ENCODE data around the gene NPHP3.
"Not testable (repeated sequence)": the region's sequence is repeated elsewhere in the genome, so short reads cannot be mapped to it uniquely, and the experiment has no call there.

Gene NPHP3, protein sequence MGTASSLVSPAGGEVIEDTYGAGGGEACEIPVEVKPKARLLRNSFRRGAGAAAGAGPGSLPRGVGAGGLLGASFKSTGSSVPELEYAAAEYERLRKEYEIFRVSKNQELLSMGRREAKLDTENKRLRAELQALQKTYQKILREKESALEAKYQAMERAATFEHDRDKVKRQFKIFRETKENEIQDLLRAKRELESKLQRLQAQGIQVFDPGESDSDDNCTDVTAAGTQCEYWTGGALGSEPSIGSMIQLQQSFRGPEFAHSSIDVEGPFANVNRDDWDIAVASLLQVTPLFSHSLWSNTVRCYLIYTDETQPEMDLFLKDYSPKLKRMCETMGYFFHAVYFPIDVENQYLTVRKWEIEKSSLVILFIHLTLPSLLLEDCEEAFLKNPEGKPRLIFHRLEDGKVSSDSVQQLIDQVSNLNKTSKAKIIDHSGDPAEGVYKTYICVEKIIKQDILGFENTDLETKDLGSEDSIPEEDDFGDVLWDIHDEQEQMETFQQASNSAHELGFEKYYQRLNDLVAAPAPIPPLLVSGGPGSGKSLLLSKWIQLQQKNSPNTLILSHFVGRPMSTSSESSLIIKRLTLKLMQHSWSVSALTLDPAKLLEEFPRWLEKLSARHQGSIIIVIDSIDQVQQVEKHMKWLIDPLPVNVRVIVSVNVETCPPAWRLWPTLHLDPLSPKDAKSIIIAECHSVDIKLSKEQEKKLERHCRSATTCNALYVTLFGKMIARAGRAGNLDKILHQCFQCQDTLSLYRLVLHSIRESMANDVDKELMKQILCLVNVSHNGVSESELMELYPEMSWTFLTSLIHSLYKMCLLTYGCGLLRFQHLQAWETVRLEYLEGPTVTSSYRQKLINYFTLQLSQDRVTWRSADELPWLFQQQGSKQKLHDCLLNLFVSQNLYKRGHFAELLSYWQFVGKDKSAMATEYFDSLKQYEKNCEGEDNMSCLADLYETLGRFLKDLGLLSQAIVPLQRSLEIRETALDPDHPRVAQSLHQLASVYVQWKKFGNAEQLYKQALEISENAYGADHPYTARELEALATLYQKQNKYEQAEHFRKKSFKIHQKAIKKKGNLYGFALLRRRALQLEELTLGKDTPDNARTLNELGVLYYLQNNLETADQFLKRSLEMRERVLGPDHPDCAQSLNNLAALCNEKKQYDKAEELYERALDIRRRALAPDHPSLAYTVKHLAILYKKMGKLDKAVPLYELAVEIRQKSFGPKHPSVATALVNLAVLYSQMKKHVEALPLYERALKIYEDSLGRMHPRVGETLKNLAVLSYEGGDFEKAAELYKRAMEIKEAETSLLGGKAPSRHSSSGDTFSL (N-terminal part only)

DNA sequence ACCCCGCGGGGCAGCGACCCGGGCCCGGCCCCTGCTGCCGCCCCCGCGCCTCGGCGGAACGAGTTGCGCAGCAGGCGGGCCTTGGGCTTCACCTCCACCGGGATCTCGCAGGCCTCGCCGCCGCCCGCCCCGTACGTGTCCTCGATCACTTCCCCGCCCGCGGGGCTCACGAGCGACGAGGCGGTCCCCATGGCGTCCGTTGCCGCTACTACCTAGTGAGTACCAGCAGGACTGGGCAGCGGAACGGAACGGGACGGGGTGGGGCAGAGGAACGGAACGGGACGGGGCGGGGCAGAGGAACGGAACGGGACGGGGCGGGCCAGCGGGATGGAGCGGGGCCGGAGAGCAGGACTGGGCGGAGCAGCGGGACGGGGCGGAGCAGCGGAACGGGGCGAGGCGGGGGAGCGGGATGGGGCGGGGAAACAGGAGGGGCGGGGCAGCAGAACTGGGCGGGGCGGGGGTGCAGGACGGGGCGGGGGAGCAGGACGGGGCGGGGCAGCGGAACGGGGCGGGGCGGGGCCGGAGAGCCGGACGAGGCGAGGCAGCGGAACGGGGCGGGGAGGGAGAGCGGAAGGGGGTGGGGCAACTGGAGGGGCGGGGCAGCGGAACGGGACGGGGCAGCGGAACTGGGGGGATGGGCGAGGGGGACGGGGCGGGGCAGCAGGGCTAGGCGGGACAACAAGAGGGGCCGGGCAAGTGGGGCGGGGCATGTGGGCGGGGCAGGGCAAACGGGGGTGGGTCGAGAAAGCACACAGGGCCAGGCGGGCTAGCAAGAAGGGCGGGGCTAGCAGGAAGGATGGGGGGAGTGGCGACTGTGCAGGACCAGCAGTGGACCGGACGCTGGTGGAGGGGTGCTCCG lies at the start of gene NPHP3:
TSS of gene NPHP3 (minus strand) at position 245 of the 859 bp plus-strand sequence. CDS start at position 191, 54 bp downstream.
- DNase-seq, result peak; percentile 97

DNA sequence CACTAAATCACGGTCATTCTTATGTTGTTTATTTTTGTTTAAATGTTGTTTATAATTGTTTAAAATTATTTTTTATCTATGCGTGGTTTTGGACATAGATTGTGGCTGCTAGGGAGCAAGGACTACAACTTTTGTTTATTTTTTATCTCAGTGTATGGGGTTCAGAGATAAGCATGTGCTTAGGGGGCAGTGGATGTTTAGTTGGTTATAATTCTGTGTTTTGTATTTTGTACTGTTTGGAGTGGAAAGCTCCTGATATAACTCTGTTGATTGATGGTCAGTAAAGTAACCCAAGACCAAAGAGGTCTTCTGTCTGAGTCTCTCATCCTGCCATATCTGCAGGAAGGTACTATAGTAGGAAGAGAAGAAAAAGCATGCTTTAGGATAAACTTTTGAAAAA lies 36.5 kb upstream of the NPHP3 start:
- no peak for DNase-seq

DNA sequence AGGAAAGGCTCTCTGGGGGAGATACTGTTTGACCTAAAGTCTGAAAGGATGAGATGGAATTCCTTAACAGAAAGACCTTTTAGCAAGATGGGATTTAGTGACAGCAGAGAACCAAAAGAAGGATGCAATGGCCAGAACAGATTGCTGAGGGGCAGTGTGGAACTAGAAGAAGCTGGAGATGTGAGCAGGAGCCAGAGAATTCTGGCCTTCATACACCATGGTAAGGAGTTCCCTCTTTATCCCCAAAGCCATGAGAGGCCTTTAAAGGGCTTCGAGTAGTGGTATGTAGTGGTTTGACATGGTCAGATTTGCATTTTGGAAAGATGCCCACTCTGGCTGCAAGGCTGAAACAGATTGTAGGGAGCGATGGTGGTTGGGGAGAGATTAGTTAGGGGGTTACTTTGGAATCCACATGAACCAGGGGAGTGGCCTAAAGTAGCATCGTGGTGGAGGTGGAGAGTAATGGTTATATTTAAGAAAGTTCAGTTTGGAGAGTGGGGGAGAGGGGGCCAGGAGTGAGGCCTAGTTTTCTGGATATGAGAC lies 34.0 kb upstream of the NPHP3 start:
- no peak for DNase-seq

DNA sequence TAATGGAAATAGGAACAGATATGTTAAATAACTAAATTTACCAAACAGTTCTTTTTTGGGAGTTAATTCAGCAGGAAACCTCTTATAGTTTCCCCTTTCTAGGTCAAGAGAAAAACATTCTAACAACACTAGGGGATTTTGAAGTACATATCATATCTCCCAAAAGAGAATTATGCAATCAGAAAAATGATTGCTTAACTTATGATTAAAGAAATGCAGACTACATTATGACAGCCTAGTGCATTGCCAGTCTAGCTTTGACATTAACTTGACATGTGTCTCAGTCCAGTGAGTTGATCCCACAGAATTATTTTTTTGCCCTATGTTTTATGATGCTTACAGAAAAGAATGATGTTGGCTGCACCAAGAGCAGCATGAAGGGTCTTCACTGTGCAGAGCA lies 31.7 kb upstream of the NPHP3 start:
- DNase-seq, result no peak

DNA sequence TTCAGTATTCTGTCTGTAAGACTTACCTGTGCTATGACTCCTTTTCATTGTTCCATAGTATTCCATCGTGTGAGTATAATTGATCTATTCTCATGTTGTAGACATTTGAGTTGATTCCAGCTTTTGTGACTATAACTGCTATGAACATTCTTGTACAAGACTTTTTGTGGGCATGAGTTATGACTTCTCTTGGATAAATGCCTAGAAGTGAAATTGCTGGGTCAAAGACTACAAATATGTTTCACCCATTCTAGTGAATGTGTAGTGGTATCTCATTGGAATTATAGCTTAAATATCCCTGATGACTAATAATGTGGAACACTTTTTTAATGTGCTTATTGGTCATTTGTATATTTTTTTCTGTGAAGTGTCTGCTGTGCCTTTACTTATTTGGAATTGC lies 27.6 kb upstream of the NPHP3 start:
- DNase-seq, result no peak

DNA sequence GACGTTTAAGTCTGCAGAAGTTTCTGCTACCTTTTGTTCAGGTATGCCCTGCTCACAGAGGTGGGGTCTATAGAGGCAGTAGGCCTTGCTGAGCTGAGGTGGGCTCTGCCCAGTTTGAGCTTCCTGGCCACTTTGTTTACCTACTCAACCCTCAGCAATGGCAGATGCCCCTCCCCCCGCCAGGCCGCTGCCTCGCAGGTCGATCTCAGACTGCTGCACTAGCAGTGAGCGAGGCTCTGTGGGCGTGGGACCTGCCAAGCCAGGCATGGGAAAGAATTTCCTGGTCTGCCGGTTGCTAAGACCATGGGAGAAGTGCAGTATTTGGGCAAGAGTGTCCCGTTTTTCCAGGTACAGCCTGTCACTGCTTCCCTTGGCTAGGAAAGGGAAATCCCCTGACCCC lies 24.5 kb upstream of the NPHP3 start:
- not testable (repeated sequence) for DNase-seq

DNA sequence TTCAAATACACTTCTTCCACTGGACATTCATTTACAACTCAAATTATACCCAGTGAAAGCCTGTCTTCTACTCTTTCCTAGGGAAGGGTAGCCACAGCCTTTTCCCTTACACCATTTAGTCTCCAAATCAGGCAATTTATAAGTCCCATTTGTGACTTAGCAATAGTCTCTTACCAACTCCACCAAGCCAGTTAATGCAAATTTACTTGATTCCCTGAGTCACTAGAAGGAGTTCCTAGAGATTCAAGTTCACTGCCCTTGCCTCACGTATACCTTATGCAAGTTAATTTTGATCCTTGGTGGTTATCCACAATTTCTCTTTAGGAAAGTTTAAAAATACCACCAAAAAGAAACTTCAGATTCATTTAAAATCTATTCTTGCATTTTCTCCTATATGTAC lies 16.1 kb upstream of the NPHP3 start:
- no peak for DNase-seq

DNA sequence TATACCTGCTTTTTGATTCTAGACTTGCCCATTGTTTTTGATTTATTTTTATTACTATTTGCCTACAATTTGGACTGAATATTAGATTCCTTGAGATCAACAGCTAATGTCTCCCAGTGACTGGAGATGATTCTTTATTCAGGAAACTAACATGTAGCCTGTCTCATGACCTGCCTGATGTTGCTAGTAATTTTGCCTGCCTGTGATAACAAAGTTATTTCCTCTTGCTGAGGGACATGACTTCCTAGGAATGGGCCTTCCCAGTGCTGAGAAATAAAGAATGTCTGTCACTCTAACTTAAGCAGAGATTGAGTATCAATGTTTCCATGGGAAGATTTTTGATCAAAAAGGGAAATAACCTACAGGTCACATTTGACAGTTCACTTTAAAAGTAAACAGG lies 13.4 kb upstream of the NPHP3 start:
- no peak for DNase-seq

DNA sequence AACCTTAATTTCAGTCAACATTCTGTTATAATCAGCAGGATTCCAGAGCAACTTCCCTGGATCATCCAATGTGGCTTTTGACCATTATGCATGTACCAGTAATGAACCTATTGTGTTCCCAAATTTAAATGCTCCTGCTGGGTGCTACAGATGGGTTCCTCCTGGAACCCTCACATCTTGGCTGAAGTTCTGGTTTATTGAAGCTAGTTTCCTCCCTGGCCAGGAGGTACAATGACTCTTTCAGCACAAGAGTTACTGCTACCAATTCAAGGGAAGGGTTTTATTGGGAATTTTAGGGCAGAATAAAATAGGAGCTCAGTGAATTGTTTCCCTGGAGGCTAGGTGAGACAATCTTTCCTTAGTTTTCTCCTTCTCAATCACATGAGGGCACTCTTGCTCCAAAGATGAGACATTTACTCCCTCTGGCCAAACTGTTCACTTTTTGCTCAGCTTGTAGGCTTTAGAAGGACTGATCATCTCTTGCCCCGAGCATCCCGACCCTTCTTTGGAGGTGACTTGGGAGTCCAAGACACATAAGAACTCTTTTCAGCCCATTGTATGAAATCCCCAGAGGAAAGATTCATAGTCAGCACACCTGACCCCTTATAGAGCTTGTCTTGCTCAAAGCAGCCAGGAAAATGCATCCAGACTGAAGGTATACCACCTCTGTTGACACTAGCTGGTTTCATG lies 8.8 kb upstream of the NPHP3 start:
- peak; percentile 24 for DNase-seq

DNA sequence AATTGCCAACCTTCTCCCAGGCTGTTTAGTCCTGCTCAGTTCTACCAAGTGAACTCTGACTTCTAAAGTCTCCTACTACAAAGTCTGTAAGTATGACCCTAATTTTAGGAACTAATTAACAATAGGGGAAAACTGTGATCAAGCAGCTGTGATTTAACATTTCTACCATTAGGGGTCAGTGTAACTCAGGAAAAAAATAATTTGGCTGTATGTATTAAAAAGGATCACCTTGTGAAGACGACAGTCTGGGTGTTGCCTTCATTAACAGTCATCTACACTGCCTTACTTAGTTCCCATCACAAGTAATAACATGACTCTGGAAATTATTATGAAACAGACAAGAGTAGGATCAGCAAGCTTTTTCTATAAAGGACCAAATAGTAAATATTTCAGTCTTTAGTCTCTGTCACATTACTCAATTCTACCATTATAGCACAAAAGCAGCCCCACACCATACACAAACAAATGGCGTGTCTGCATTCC lies 4.2 kb upstream of the NPHP3 start:
- peak; percentile 59 for DNase-seq

DNA sequence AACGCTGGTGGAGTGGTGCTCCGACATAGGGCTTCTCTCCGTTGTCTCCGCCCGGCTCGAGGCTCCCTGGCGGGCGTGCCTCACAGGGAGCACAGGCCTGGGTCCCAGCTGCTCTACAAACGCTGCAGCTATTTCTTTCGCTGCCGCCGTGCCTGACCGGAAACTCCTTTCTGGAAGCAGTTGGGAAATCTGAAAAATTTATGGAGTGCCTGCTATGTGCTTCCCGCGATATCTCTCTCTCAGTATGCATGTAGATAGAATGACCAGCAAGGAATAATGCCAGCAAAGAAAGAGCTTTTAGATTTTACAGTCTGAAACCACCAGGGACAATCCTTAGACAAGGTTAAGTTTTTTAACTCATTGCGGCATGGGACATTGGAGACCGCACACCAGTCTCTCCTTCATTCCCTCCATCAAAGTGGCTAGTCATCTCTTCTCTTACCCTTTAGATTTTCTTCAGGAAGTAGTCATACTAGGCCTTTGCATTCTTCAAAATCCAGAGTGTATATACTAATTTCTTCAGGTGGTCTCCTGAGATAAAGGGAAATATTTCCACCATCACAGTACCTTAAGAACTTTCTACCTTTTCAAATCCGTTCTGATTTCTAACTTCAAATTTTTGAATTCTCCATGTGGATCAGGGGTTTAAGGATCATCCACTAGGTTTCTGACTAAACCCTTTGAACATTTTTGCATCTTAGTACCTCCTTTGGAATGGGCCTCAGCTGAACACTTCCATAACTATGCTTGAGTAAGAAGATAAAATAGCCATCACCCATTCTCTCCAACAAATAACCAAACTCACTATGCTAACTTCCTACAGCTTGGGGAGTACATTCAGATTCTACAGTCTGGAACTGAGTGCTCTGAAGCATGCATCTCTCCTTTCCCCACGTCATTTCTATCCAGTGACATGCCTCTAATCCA lies 1.1 kb upstream of the NPHP3 start:
- no peak for DNase-seq

DNA sequence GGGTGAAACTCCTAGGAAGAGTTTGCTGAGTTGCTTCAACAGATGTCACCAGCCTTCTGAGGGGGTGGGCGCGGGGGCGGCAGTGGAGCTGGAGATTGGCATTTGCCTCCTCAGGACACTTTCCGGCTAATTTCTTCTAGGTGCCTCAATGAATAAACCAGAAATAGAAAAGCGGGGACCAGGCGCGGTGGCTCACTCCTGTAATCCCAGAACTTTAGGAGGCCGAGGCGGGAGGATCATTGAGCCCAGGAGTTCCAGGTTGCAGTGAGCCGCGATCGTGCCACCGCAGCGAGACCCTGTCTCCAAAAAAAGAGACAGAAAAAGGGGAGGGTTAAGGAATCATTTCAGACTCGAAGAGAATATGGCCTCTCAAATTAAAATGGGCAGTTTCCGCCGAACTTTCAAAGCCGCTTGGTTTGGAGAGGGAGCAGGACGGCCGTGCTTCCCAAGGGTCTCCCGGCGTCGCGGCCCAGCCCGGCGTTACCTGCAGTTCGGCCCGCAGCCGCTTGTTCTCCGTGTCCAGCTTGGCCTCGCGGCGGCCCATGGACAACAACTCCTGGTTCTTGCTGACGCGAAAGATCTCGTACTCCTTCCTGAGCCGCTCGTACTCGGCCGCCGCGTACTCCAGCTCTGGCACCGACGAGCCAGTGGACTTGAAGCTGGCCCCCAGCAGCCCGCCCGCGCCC lies 587 bp downstream of the NPHP3 start:
- peak; percentile 31 for DNase-seq

DNA sequence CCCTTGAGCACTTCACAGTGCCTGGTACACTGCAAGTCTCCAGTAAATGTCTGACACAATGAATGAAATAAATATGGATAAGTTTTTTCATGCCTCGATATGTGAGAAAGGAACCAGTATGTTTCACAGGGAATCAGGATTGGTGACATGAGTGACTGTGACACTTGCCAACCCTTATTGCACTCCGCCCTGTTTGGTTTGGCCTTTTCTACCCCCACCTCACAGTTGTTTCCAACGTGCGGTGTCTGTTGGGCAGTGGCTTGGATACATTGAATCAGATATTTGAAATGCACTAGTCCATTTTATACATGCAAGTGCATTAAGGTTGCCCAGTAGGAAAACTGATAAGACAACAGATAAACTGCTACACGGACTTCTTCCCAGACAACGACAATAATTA lies 2.0 kb downstream of the NPHP3 start:
- no peak for DNase-seq

DNA sequence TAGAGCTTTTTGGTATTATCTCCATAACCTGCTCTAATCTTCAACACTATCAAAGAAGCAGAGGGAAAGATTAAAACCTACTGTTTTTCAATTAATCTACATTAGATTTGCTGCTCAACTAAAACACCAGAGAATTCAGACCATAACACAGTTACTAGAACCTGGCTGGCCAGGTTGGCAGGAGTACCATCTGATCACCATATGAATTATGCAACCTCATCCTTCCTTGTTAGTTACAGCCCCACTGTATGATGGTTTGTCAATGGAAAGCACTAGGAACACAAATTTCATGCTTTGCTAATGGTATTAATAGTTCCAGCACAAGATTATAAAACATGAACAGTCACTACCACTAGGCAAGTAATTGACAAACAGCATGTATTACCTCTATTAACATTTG lies 5.8 kb downstream of the NPHP3 start:
- DNase-seq, result no peak

DNA sequence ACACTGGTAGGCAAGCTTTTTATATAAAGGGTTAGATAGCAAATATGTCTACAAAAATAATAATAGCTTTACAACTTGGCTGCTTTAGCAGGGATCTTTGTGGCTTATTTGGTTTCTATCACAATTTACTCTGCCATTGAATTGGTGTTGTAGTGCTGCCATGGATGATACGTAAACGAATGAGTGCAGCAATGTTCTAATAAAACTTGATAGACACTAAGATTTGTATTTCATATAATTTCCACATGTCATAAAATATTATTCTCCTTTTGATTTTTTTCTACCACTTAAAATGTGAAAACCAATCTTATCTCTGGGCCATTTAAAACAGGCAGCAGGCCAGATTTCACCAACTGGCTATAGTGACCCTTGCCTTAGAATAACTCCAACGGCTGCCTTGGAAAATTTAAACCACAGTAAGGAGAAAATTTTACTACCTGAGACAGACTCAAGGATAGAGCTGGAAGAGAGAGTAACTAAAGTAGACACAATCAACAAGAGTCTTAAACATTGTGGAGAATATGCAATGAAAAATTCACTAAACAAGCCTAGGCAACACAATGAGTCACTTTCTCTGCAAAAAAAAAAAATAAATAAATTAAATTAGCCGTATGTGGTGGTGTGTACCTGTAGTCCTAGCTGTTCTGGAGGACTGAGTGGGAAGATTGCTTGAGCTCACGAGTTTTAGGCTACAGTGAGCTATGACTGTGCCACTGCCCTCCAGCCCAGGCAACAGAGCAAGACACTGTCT lies 8.1 kb downstream of the NPHP3 start:
- DNase-seq, result no peak

DNA sequence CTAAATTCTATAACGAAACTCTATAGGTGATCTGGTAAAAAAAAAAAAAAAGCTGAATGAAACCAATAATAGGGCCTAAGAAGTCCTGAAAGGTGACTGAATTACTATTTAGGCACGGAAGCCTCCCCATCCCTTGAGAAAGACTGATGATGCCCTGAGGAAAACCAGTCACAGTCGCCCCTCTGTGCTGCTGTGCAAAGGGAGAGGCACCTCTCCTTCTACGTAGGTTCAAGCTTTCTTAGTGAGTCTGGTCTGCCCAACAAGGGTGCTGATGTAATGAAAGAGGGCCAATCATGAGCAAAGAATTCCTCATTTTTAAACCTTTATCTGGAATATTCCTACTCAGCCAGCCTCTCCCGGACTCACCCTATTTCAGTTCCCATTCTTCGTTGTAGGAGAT lies 11.9 kb downstream of the NPHP3 start:
- DNase-seq, result no peak

DNA sequence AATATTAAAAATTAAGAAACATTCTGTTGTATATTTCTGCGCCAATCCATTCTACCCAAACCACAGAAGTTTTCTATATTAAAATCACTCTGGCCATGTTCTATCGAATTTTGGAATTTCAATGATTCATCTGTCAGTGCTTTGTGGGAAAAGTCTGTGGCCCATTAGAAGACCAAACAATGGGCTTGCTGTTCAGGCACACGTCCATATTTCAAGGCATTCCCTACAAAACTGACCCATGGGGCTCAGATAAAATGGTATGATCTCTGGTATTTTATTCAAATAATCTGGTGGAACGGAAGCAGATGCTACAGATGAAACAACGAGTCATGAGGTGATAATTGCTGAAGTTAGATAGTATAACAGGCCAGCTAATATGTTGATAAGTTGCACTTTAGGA lies 12.4 kb downstream of the NPHP3 start:
- DNase-seq, result no peak

DNA sequence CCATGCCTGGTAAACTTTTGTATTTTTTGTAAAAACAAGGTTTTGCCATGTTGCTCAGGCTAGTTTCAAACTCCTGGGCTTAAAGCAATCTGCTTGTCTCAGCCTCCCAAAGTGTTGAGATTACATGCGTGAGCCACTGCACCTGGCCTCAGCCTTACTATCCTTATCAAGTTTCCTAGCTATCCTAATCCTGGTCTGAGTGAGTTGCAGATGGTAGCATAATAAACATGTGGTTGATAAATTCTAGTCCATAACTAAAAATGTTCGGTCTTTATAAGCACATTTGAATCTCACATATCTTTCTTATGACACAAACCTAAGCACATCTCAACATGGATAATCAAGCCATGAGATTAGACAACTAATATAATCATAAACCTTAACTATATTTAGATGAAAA lies 18.5 kb downstream of the NPHP3 start:
- no peak for DNase-seq

DNA sequence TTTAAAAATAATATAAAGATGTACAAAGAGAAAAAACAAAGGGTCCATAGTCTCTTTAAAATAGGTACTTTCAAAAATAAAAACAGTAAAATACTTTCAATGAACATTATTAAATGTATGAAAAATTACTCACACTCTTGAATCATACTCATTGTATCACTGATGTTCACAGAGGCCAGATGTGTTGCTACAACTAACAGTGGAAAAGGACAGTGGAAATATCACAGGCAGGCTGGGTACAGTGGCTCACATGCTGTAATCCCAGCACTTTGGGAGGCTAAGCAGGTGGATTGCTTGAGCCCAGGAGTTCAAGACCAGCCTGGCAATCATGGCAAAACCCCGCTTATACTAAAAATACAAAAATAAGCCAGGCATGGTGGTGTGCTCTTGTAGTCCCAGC lies 26.8 kb downstream of the NPHP3 start:
- no peak for DNase-seq
